Right lobe of liver (tissue), 4 donors: ENCODE data around the gene SERTAD4.

Experiments used
- CTCF ChIP-seq, 4 donors: fragments of 200-600 bp in 3 of 4; fragments of 450-650 bp in 1 of 4; IDR thresholded peaks; one replicate each; pipeline versions ENCODE4 v1.5.1 to v1.8.0; 2016 to 2022; ENCODE audit warnings: antibody characterized with exemption in 4 of 4, mild to moderate bottlenecking in 2 of 4
- POLR2A ChIP-seq: fragments of 450-650 bp; IDR thresholded peaks from one replicate; pipeline ENCODE4 v1.6.1; 2017; ENCODE audit warnings: antibody characterized with exemption, mild to moderate bottlenecking
- donor health status: DM: no; HTN: no; CAD: no.
- donor health status: DM: no; HTN: no; CAD: no.
- donor health status: DM: no; HTN: yes; CAD: no.

DNA sequence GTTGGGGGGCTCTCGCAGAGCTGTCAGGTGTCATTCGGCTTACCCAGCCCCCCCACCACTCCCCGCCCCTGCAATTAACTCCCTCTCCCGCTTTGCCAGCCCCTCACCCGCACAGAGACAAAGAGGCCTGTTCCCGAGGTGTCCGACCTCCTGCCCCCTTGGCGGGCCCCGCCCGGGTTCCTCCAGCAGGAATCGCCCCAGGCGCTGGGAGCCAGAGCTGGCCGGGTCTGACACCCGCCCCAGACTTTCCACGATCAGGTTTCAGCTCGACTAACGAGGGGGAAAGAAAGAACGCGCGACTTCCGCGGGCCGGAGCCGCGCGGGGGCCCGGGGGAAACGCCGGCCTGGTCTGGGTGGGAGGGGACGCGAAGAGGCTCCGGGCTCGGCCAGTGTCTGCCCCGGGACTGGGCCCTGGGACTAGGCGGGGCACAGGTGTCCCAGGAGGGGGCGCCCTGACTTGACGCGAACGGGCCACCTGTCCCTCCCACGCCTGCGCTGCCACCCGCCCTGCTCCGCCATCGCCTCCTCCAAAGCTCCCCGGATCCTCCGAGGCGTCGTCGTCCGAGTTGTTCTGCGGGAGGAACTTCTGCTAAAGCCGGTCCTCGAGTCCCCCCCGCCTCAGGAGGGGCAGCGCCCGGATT is 59.8 kb downstream of the SERTAD4 start:
- peak in 3 of 4 donors; percentile 26 to 42 (median 34) for TF ChIP-seq CTCF (IDR thresholded peaks at IDR 0.05)
- TF ChIP-seq POLR2A: no peak
